ENCODE measurements around the gene RAB4A.
"Not testable (repeated sequence)": the region's sequence is repeated elsewhere in the genome, so short reads cannot be mapped to it uniquely, and the experiment has no call there.

Gene RAB4A

GRCh38 chr1:229298420-229298819 is 27.5 kb downstream of the RAB4A start:
- no peak for DNase-seq (ENCODE audit: low spot score)

- DNase-seq (ENCODE audit: low spot score), result peak; percentile 85
These were observed 28.1 kb downstream of the RAB4A start for GRCh38 chr1:229298887-229299503.

- no peak for DNase-seq (ENCODE audit: low spot score)
These were observed 29.3 kb downstream of the RAB4A start for GRCh38 chr1:229300099-229300757.

- no peak for DNase-seq (ENCODE audit: low spot score)
These were observed 31.8 kb downstream of the RAB4A start for GRCh38 chr1:229302740-229303139.

- DNase-seq (ENCODE audit: low spot score), result no peak
These were observed 32.9 kb downstream of the RAB4A start for GRCh38 chr1:229303855-229304254.

- DNase-seq (ENCODE audit: low spot score), result no peak
These were observed 34.5 kb downstream of the RAB4A start for GRCh38 chr1:229305392-229305791.

GRCh38 chr1:229309074-229309473 is 38.2 kb downstream of the RAB4A start:
- DNase-seq (ENCODE audit: low spot score), result no peak

GRCh38 chr1:229309684-229310083 is 38.8 kb downstream of the RAB4A start:
- DNase-seq (ENCODE audit: low spot score), result no peak

- no peak for DNase-seq (ENCODE audit: low spot score)
These were observed 39.9 kb downstream of the RAB4A start for GRCh38 chr1:229310833-229311232.

GRCh38 chr1:229316166-229316565 is 45.3 kb downstream of the RAB4A start:
- DNase-seq (ENCODE audit: low spot score), result no peak

- no peak for DNase-seq (ENCODE audit: low spot score)
These were observed 47.1 kb downstream of the RAB4A start for GRCh38 chr1:229318056-229318455.

- no peak for DNase-seq (ENCODE audit: low spot score)
These were observed 48.6 kb downstream of the RAB4A start for GRCh38 chr1:229319487-229319886.

GRCh38 chr1:229323201-229323600 is 52.3 kb downstream of the RAB4A start:
- DNase-seq (ENCODE audit: low spot score), result no peak

GRCh38 chr1:229323885-229324553 is 53.1 kb downstream of the RAB4A start:
- no peak for DNase-seq (ENCODE audit: low spot score)

GRCh38 chr1:229325401-229325800 is 54.5 kb downstream of the RAB4A start:
- no peak for DNase-seq (ENCODE audit: low spot score)

GRCh38 chr1:229325853-229326487 is 55.1 kb downstream of the RAB4A start:
- no peak for DNase-seq (ENCODE audit: low spot score)

- no peak for DNase-seq (ENCODE audit: low spot score)
These were observed 55.7 kb downstream of the RAB4A start for GRCh38 chr1:229326601-229327000.

GRCh38 chr1:229327765-229328164 is 56.9 kb downstream of the RAB4A start:
- DNase-seq (ENCODE audit: low spot score), result not testable (repeated sequence)

GRCh38 chr1:229328598-229329362 is 57.9 kb downstream of the RAB4A start:
- no peak for DNase-seq (ENCODE audit: low spot score)

GRCh38 chr1:229334269-229334668 is 63.4 kb downstream of the RAB4A start:
- DNase-seq (ENCODE audit: low spot score), result no peak

- DNase-seq (ENCODE audit: low spot score), result no peak
These were observed 63.8 kb downstream of the RAB4A start for GRCh38 chr1:229334716-229335115.

- no peak for DNase-seq (ENCODE audit: low spot score)
These were observed 65.4 kb downstream of the RAB4A start for GRCh38 chr1:229336345-229336744.
